HL-60/S4 treated with retinoic acid at 250 ng/mL for 4 days and 3 days (cell line): Measurements from ENCODE around the gene SCNN1A.

Experiments
- in situ Hi-C: fragments of 300-500 bp; cut with MboI; formaldehyde crosslinking; loops from 2 replicates; pipeline ENCODE4 v1.7.0; 2022; ENCODE audit warnings: low sequenced_read_pairs

Gene SCNN1A

GRCh38 chr12:6384499-6385436 lies 9.4 kb upstream of the SCNN1A start:
- in situ Hi-C loops = no loop called here

GRCh38 chr12:6383572-6384498 lies 8.5 kb upstream of the SCNN1A start, which contains the start of gene LTBR:
Gene LTBR, plus strand, starts transcription at chr12:6384162. Its CDS starts 197 bp downstream, at chr12:6384359.
- in situ Hi-C loops = no loop called here

GRCh38 chr12:6382982-6383381 lies 7.6 kb upstream of the SCNN1A start:
- in situ Hi-C loops = no loop called here

GRCh38 chr12:6382371-6382770 lies 7.0 kb upstream of the SCNN1A start:
- in situ Hi-C loops = no loop called here

GRCh38 chr12:6380141-6381121 lies 5.1 kb upstream of the SCNN1A start:
- in situ Hi-C loops = no loop called here

- in situ Hi-C loops = no loop called here
These were observed 3.5 kb upstream of the SCNN1A start for GRCh38 chr12:6378709-6379472.

GRCh38 chr12:6377667-6377994 lies 2.3 kb upstream of the SCNN1A start:
- in situ Hi-C loops = no loop called here

GRCh38 chr12:6376870-6377666 lies 1.7 kb upstream of the SCNN1A start:
- in situ Hi-C loops = no loop called here

GRCh38 chr12:6376079-6376869 lies 911 bp upstream of the SCNN1A start:
- in situ Hi-C loops = no loop called here

GRCh38 chr12:6374786-6375160 lies 590 bp downstream of the SCNN1A start:
- in situ Hi-C loops = no loop called here

- in situ Hi-C loops = no loop called here
These were observed 1.2 kb downstream of the SCNN1A start for GRCh38 chr12:6374028-6374785.

- in situ Hi-C loops = no loop called here
These were observed 2.2 kb downstream of the SCNN1A start for GRCh38 chr12:6373022-6373787.

- in situ Hi-C loops = no loop called here
These were observed 2.9 kb downstream of the SCNN1A start for GRCh38 chr12:6372403-6373003.

GRCh38 chr12:6370994-6371754 lies 4.2 kb downstream of the SCNN1A start:
- in situ Hi-C loops = no loop called here

- in situ Hi-C loops = no loop called here
These were observed 4.8 kb downstream of the SCNN1A start for GRCh38 chr12:6370576-6370935.
